Subcutaneous adipose tissue (tissue), 4 donors: ENCODE results near the gene ZNF207. TPM values are rescaled to one million over a fixed set of nuclear protein-coding genes. Genes with fewer than 3 reads are reported as not detected.

Source experiments
- total RNA-seq, 4 donors: library from RNA; depleted of rRNA; stranded (reverse); fragments of >200 nt; gene quantifications; one replicate each; pipeline ENCODE4 v1.1.0, GENCODE V29; 2016
- TF ChIP-seq, protein P1 (sequence below): fragments of 450-650 bp; IDR thresholded peaks from one replicate; pipeline ENCODE4 v1.5.1; 2016; ENCODE audit warnings: low read depth, mild to moderate bottlenecking, control low read depth, antibody characterized with exemption, moderate library complexity

Gene ZNF207
- total RNA-seq, 4 donors from 2014 or later, result 131 to 197 (median 147) TPM

GRCh38 chr17:32341141-32341856 lies 8.7 kb upstream of the ZNF207 start:
- TF ChIP-seq, protein P1, sequence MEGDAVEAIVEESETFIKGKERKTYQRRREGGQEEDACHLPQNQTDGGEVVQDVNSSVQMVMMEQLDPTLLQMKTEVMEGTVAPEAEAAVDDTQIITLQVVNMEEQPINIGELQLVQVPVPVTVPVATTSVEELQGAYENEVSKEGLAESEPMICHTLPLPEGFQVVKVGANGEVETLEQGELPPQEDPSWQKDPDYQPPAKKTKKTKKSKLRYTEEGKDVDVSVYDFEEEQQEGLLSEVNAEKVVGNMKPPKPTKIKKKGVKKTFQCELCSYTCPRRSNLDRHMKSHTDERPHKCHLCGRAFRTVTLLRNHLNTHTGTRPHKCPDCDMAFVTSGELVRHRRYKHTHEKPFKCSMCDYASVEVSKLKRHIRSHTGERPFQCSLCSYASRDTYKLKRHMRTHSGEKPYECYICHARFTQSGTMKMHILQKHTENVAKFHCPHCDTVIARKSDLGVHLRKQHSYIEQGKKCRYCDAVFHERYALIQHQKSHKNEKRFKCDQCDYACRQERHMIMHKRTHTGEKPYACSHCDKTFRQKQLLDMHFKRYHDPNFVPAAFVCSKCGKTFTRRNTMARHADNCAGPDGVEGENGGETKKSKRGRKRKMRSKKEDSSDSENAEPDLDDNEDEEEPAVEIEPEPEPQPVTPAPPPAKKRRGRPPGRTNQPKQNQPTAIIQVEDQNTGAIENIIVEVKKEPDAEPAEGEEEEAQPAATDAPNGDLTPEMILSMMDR, result no peak

DNA sequence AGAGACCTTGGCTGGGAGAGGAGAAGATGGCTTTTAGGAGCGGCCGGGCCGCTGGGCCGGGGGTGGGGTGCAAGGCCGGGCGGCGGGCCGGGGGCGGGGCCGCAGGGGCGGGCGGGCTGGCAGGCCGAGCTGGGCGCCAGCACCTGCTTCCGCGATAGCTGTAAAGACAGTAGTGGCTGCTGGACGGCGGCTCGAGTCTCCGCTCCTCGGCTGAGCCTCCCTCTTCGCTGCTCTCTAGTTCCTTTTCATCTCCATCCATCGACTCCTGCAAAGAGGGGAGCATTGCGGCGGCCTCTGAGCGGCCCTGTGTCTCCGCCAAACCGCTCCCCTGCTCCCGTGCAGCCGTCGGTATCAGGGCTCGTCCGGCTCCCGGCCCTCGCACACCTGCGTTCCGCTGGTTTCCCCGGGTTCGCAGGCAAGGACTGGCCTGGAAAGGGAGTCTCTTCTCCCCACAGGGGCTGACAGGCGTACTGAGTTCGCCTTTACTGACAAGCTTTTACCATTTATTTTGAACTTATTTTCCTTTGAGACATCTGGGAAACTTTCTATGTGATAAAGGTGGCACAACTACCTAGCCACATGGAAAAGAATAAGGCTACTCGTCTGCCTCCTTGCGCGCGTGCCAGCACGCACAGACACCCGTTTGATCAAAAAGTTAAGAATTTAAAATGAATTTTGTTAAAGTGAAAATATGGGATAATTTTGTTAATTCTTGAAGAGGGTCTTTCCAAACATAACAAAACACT lies 7.9 kb upstream of the ZNF207 start, which contains the start of gene C17orf75:
Gene C17orf75 (minus strand): TSS at position 317 of the 746 bp plus-strand sequence. CDS start 34 bp downstream, at position 283.
- TF ChIP-seq, protein P1, result no peak

- TF ChIP-seq, protein P1, result no peak
Observed at GRCh38 chr17:32342603-32343325, 7.2 kb upstream of the ZNF207 start.

GRCh38 chr17:32345951-32346600 lies 3.9 kb upstream of the ZNF207 start:
- TF ChIP-seq, protein P1, result no peak

DNA sequence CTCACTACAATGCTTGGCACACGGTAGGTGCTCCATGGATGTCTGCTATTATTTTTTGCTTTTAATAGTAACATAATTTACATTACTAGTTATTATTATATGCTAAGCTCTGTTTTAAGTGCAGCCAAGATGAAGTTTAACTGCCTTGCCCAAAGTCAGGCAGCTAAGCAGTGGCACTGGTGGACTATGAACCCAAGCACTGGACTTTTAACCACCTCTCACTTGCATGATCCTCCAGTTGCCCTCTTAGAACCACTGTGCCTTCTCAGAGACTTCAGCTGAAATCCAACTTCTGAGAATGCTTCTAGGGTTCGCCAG lies 1.5 kb upstream of the ZNF207 start:
- TF ChIP-seq, protein P1, result no peak

DNA sequence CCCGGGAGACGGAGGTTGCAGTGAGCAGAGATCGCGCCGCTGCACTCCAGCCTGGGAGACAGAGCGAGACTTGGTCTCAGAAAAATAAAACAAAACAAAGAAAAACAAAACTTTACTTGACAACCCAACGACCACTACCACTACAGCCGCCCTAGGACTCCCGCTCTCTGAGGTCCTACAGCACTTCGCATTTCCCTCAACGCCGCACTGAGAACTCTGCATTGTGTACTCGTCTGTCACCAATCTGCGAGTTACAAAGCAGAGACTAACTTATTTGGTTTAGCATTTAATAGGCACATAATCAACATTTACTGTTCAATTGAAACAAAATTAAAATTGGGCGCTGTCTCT lies 479 bp upstream of the ZNF207 start:
- TF ChIP-seq, protein P1, result no peak
